Measurements from ENCODE around the gene ARRB1. TPM values are rescaled to one million over a fixed set of nuclear protein-coding genes. Genes with fewer than 3 reads are reported as not detected.
A peak's percentile ranks its signal among the peaks of the same experiment; 100 is the strongest.

The ARRB1 gene
- total and polyA plus RNA-seq, 7 experiments from 2014 or later, result 7.5 to 104 (median 58.0) TPM

GRCh38 chr11:75244052-75244814, 107.2 kb downstream of the ARRB1 start:
- H3K27ac ChIP-seq (ENCODE audit: low read depth, low read length), result no peak overlapping the region
- peaks cover 5 to 15% of the 10 kb centered on the region in 2 donors for H3K4me1 ChIP-seq (ENCODE audit: control insufficient read depth in 2 of 2, insufficient read depth in 2 of 2, low read length in 2 of 2)
- peaks cover 13 to 54% (median 22%) of the 10 kb centered on the region in 5 donors for H3K27me3 Mint-ChIP-seq
- peaks cover 5 to 18% (median 12%) of the 10 kb centered on the region in 7 donors for H3K4me1 Mint-ChIP-seq
- intact Hi-C loops (cut with micrococcal nuclease), result loop anchor here (5.0 to 10.0 kb wide), 4 partner anchors 297 to 849 kb away; partner anchors contain the start of genes PGM2L1 (in 1 of the 2), POLD3 (in 1 of the 2), RNF169 (in 1 of the 2) and SPCS2 (in 1 of the 2)
- peaks cover 3 to 5% of the 10 kb centered on the region in 2 donors for H3K27me3 ChIP-seq (ENCODE audit: control insufficient read depth in 2 of 2, insufficient read depth in 2 of 2, low read length in 2 of 2)
- no peaks in the 10 kb centered on the region for H3K9me3 ChIP-seq (ENCODE audit: control insufficient read depth in 2 of 3, low read length in 3 of 3)
- H3K36me3 ChIP-seq (ENCODE audit: control insufficient read depth in 2 of 3, insufficient read depth in 3 of 3, low read length in 3 of 3), result no peaks in the 10 kb centered on the region
- ATAC-seq, result no peak
- no peak overlapping the region for H3K27ac Mint-ChIP-seq
- peak overlapping the region in 2 of 10 donors; percentile 25 to 73 for H3K4me3 Mint-ChIP-seq
- DNase-seq, result no peak
- H3K9me3 Mint-ChIP-seq, result no peaks in the 10 kb centered on the region
- ChIA-PET CTCF (interaction anchor here (1.0 to 8.0 kb wide), 9 partner anchors 11 to 318 kb away, joined by 3 to 135 read pairs (median 4); no protein-coding TSS in a partner anchor), POLR2A (interaction anchor here (1.2 to 1.3 kb wide), 2 partner anchors 13 to 31 kb away, joined by 4 read pairs; no protein-coding TSS in a partner anchor)
- no peaks in the 10 kb centered on the region for H3K36me3 Mint-ChIP-seq
- H3K4me3 ChIP-seq (ENCODE audit: low read length), result no peak overlapping the region

- CTCF ChIA-PET, result interaction anchor here (0.6 to 8.0 kb wide), 13 partner anchors 9 to 469 kb away, joined by 3 to 135 read pairs (median 8); no protein-coding TSS in a partner anchor
- H3K27me3 ChIP-seq (ENCODE audit: control insufficient read depth in 2 of 2, insufficient read depth in 2 of 2, low read length in 2 of 2), result peaks cover 3 to 5% of the 10 kb centered on the region in 2 donors
- no peak overlapping the region for H3K27ac ChIP-seq (ENCODE audit: low read depth, low read length)
- Mint-ChIP-seq H3K27me3 (peaks cover 13 to 58% (median 22%) of the 10 kb centered on the region in 5 donors), H3K4me1 (peaks cover 0 to 14% (median 10%) of the 10 kb centered on the region in 7 donors), H3K36me3 (no peaks in the 10 kb centered on the region), H3K4me3 (peak overlapping the region; percentile 59 to 86 (median 77)), H3K27ac (peak overlapping the region in 6 of 9 donors; percentile 15 to 80 (median 52)), H3K9me3 (no peaks in the 10 kb centered on the region)
- peaks cover 5 to 15% of the 10 kb centered on the region in 2 donors for H3K4me1 ChIP-seq (ENCODE audit: control insufficient read depth in 2 of 2, insufficient read depth in 2 of 2, low read length in 2 of 2)
- H3K36me3 ChIP-seq (ENCODE audit: control insufficient read depth in 2 of 3, insufficient read depth in 3 of 3, low read length in 3 of 3), result no peaks in the 10 kb centered on the region
- no peak for ATAC-seq
- POLR2A ChIA-PET, result interaction anchor here (1.2 to 2.6 kb wide), 4 partner anchors 30 to 102 kb away, joined by 3 to 14 read pairs (median 10); no protein-coding TSS in a partner anchor
- no peak overlapping the region for H3K4me3 ChIP-seq (ENCODE audit: low read length)
- intact Hi-C loops (cut with micrococcal nuclease), result loop anchor here (5.0 to 10.0 kb wide), 4 partner anchors 296 to 848 kb away; partner anchors contain the start of genes PGM2L1 (in 1 of the 2), POLD3 (in 1 of the 2), RNF169 (in 1 of the 2) and SPCS2 (in 1 of the 2)
- DNase-seq, result no peak
- H3K9me3 ChIP-seq (ENCODE audit: control insufficient read depth in 2 of 3, low read length in 3 of 3), result no peaks in the 10 kb centered on the region
These were observed 108.5 kb downstream of the ARRB1 start for GRCh38 chr11:75242722-75243600.

GRCh38 chr11:75241906-75242644, 109.4 kb downstream of the ARRB1 start:
- H3K4me3 ChIP-seq (ENCODE audit: low read length), result peak overlapping the region; percentile 54
- peaks cover 5 to 15% of the 10 kb centered on the region in 2 donors for H3K4me1 ChIP-seq (ENCODE audit: control insufficient read depth in 2 of 2, insufficient read depth in 2 of 2, low read length in 2 of 2)
- POLR2A ChIA-PET, result interaction anchor here (1.2 to 2.6 kb wide), 6 partner anchors 20 to 101 kb away, joined by 3 to 14 read pairs (median 8); no protein-coding TSS in a partner anchor
- CTCF ChIA-PET, result interaction anchor here (0.6 to 8.0 kb wide), 14 partner anchors 8 to 468 kb away, joined by 3 to 135 read pairs (median 7); no protein-coding TSS in a partner anchor
- peaks cover 3 to 5% of the 10 kb centered on the region in 2 donors for H3K27me3 ChIP-seq (ENCODE audit: control insufficient read depth in 2 of 2, insufficient read depth in 2 of 2, low read length in 2 of 2)
- peaks cover 0 to 14% (median 10%) of the 10 kb centered on the region in 7 donors for H3K4me1 Mint-ChIP-seq
- no peaks in the 10 kb centered on the region for H3K36me3 Mint-ChIP-seq
- peak overlapping the region in 3 of 9 donors; percentile 15 to 80 (median 73) for H3K27ac Mint-ChIP-seq
- H3K36me3 ChIP-seq (ENCODE audit: control insufficient read depth in 2 of 3, insufficient read depth in 3 of 3, low read length in 3 of 3), result no peaks in the 10 kb centered on the region
- DNase-seq (no peak), ATAC-seq (peak; percentile 41)
- peaks cover 13 to 63% (median 27%) of the 10 kb centered on the region in 5 donors for H3K27me3 Mint-ChIP-seq
- H3K4me3 Mint-ChIP-seq, result peak overlapping the region; percentile 70 to 86 (median 80)
- H3K27ac ChIP-seq (ENCODE audit: low read depth, low read length), result no peak overlapping the region
- H3K9me3 Mint-ChIP-seq, result no peaks in the 10 kb centered on the region
- intact Hi-C loops (cut with micrococcal nuclease), result loop anchor here (1.0 to 10.0 kb wide), 11 partner anchors 28 to 847 kb away; partner anchors contain the start of genes SPCS2 (in 2 of the 2), XRRA1 (in 2 of the 2), PGM2L1 (in 1 of the 2) and POLD3 (in 1 of the 2)
- no peaks in the 10 kb centered on the region for H3K9me3 ChIP-seq (ENCODE audit: control insufficient read depth in 2 of 3, low read length in 3 of 3)

GRCh38 chr11:75241036-75241905, 110.2 kb downstream of the ARRB1 start:
- DNase-seq (peak; percentile 71 to 95 (median 86)), ATAC-seq (peak; percentile 98)
- H3K4me3 ChIP-seq (ENCODE audit: low read length), result peak overlapping the region; percentile 54
- POLR2A ChIA-PET, result interaction anchor here (1.2 to 2.6 kb wide), 6 partner anchors 21 to 100 kb away, joined by 3 to 14 read pairs (median 8); no protein-coding TSS in a partner anchor
- H3K27me3 Mint-ChIP-seq, result peaks cover 13 to 68% (median 27%) of the 10 kb centered on the region in 5 donors
- intact Hi-C loops (cut with micrococcal nuclease), result loop anchor here (1.0 to 10.0 kb wide), 11 partner anchors 27 to 846 kb away; partner anchors contain the start of genes SPCS2 (in 2 of the 2), XRRA1 (in 2 of the 2), PGM2L1 (in 1 of the 2) and POLD3 (in 1 of the 2)
- H3K27me3 ChIP-seq (ENCODE audit: control insufficient read depth in 2 of 2, insufficient read depth in 2 of 2, low read length in 2 of 2), result peaks cover 3 to 5% of the 10 kb centered on the region in 2 donors
- CTCF ChIA-PET, result interaction anchor here (0.7 to 8.0 kb wide), 10 partner anchors 8 to 310 kb away, joined by 3 to 135 read pairs (median 10); no protein-coding TSS in a partner anchor
- H3K36me3 Mint-ChIP-seq, result no peaks in the 10 kb centered on the region
- peaks cover 0 to 14% (median 10%) of the 10 kb centered on the region in 7 donors for H3K4me1 Mint-ChIP-seq
- H3K9me3 Mint-ChIP-seq, result no peaks in the 10 kb centered on the region
- no peaks in the 10 kb centered on the region for H3K9me3 ChIP-seq (ENCODE audit: control insufficient read depth in 2 of 3, low read length in 3 of 3)
- no peak overlapping the region for H3K27ac ChIP-seq (ENCODE audit: low read depth, low read length)
- no peaks in the 10 kb centered on the region for H3K36me3 ChIP-seq (ENCODE audit: control insufficient read depth in 2 of 3, insufficient read depth in 3 of 3, low read length in 3 of 3)
- peak overlapping the region; percentile 59 to 85 (median 75) for H3K4me3 Mint-ChIP-seq
- peaks cover 5 to 15% of the 10 kb centered on the region in 2 donors for H3K4me1 ChIP-seq (ENCODE audit: control insufficient read depth in 2 of 2, insufficient read depth in 2 of 2, low read length in 2 of 2)
- H3K27ac Mint-ChIP-seq, result no peak overlapping the region

Data from naive thymus-derived CD4-positive, alpha-beta T cell (primary cell).